Suprapubic skin (tissue), 4 donors: ENCODE measurements around the gene STX16. TPM values are rescaled to one million over a fixed set of nuclear protein-coding genes. Genes with fewer than 3 reads are reported as not detected.

Experiments used
- DNase-seq, 2 donors: peaks; one replicate each; pipeline ENCODE4 v3.0.0-alpha.2; 2019; ENCODE audit warnings: low spot score in 2 of 2
- H3K27ac ChIP-seq: fragments of 200-600 bp; sonication (generic); one replicate; pipeline ENCODE4 v1.5.1; 2019
- H3K27me3 ChIP-seq: fragments of 200-600 bp; sonication (generic); one replicate; pipeline ENCODE4 v1.5.1; 2019
- H3K36me3 ChIP-seq: fragments of 200-600 bp; sonication (generic); one replicate; pipeline ENCODE4 v1.5.1; 2019
- H3K4me1 ChIP-seq: fragments of 200-600 bp; sonication (generic); one replicate; pipeline ENCODE4 v1.5.1; 2019
- H3K4me3 ChIP-seq: fragments of 200-600 bp; sonication (generic); one replicate; pipeline ENCODE4 v1.5.1; 2019; ENCODE audit warnings: mild to moderate bottlenecking
- H3K9me3 ChIP-seq: fragments of 200-600 bp; sonication (generic); one replicate; pipeline ENCODE4 v1.5.1; 2019
- CTCF ChIP-seq, 2 donors: fragments of 200-600 bp in 1 of 2; fragments of 450-650 bp in 1 of 2; sonication (generic) in 1 of 2; IDR thresholded peaks; one replicate each; pipeline ENCODE4 v1.5.1; 2016 to 2019; ENCODE audit warnings: antibody characterized with exemption in 2 of 2, mild to moderate bottlenecking in 1 of 2, moderate library complexity in 1 of 2
- EP300 ChIP-seq: sonication (generic); formaldehyde crosslinking; IDR thresholded peaks from one replicate; pipeline ENCODE4 v1.6.1; 2017; ENCODE audit warnings: antibody characterized with exemption
- POLR2A ChIP-seq, 2 donors: fragments of 450-650 bp; IDR thresholded peaks; one replicate each; pipeline ENCODE4 v1.6.1; 2017; ENCODE audit warnings: antibody characterized with exemption in 2 of 2, mild to moderate bottlenecking in 2 of 2, moderate library complexity in 2 of 2
- POLR2AphosphoS5 ChIP-seq, 3 donors: sonication (generic); formaldehyde crosslinking; IDR thresholded peaks; one replicate each; pipeline ENCODE4 v1.6.1; 2017; ENCODE audit warnings: antibody characterized with exemption in 3 of 3
- WGBS: methylation state at CpG from one replicate; pipeline ENCODE4 v1.1.5; 2018; 5-methylcytosine and 5-hydroxymethylcytosine counted together
- total RNA-seq, 4 donors: library from RNA; depleted of rRNA; stranded (reverse); fragments of >200 nt; gene quantifications; one replicate each; pipeline ENCODE4 v1.1.0, GENCODE V29; 2016

The STX16 gene
- total RNA-seq, 4 donors from 2014 or later: 35.6 to 138 (median 50.9) TPM

- no peaks in the 10 kb centered on the region for H3K9me3 ChIP-seq
- no peak overlapping the region for H3K27ac ChIP-seq
- H3K4me1 ChIP-seq: peaks cover 53% of the 10 kb centered on the region
- no peaks in the 10 kb centered on the region for H3K27me3 ChIP-seq
- no peak overlapping the region for H3K4me3 ChIP-seq
- WGBS: 42% methylated on average over 4 of the region's 4 CpGs
- no peak for DNase-seq
- TF ChIP-seq CTCF (IDR thresholded peaks at IDR 0.05) (no peak), POLR2AphosphoS5 (IDR thresholded peaks at IDR 0.05) (no peak), EP300 (no peak)
- peaks cover 15% of the 10 kb centered on the region for H3K36me3 ChIP-seq
Observed at GRCh38 chr20:58657986-58658385, 6.9 kb downstream of the STX16 start.

GRCh38 chr20:58658760-58659159, 7.7 kb downstream of the STX16 start:
- peaks cover 47% of the 10 kb centered on the region for H3K4me1 ChIP-seq
- no peak for DNase-seq
- no peak for TF ChIP-seq CTCF (IDR thresholded peaks at IDR 0.05)
- TF ChIP-seq POLR2A (IDR thresholded peaks at IDR 0.05): no peak
- no peak for TF ChIP-seq POLR2AphosphoS5 (IDR thresholded peaks at IDR 0.05)
- no peak for TF ChIP-seq EP300
- H3K27ac ChIP-seq: no peak overlapping the region
- H3K9me3 ChIP-seq: no peaks in the 10 kb centered on the region
- H3K36me3 ChIP-seq: peaks cover 20% of the 10 kb centered on the region
- H3K27me3 ChIP-seq: no peaks in the 10 kb centered on the region
- H3K4me3 ChIP-seq: no peak overlapping the region
- WGBS: 78% methylated on average over 4 of the region's 4 CpGs

GRCh38 chr20:58659841-58660240, 8.8 kb downstream of the STX16 start:
- no peaks in the 10 kb centered on the region for H3K9me3 ChIP-seq
- WGBS: 55% methylated on average over 3 of the region's 3 CpGs
- TF ChIP-seq POLR2AphosphoS5 (IDR thresholded peaks at IDR 0.05): no peak
- no peak for TF ChIP-seq POLR2A (IDR thresholded peaks at IDR 0.05)
- no peak for TF ChIP-seq EP300
- TF ChIP-seq CTCF (IDR thresholded peaks at IDR 0.05): no peak
- no peaks in the 10 kb centered on the region for H3K27me3 ChIP-seq
- H3K27ac ChIP-seq: no peak overlapping the region
- H3K4me3 ChIP-seq: no peak overlapping the region
- no peak for DNase-seq
- peaks cover 39% of the 10 kb centered on the region for H3K4me1 ChIP-seq
- peaks cover 22% of the 10 kb centered on the region for H3K36me3 ChIP-seq

- Histone ChIP-seq H3K27ac (no peak overlapping the region), H3K9me3 (no peaks in the 10 kb centered on the region), H3K36me3 (peaks cover 22% of the 10 kb centered on the region), H3K27me3 (no peaks in the 10 kb centered on the region), H3K4me1 (peaks cover 28% of the 10 kb centered on the region), H3K4me3 (no peak overlapping the region)
- TF ChIP-seq CTCF (IDR thresholded peaks at IDR 0.05): no peak
- TF ChIP-seq EP300: no peak
- no peak for TF ChIP-seq POLR2A (IDR thresholded peaks at IDR 0.05)
- no peak for TF ChIP-seq POLR2AphosphoS5 (IDR thresholded peaks at IDR 0.05)
- no peak for DNase-seq
- WGBS: 68% methylated on average over 14 of the region's 14 CpGs
Observed at GRCh38 chr20:58660855-58661597, 9.9 kb downstream of the STX16 start.

- 80% methylated on average over 12 of the region's 12 CpGs for WGBS
- Histone ChIP-seq H3K27me3 (no peaks in the 10 kb centered on the region), H3K4me1 (peaks cover 22% of the 10 kb centered on the region), H3K27ac (peak overlapping the region; percentile 28), H3K9me3 (no peaks in the 10 kb centered on the region), H3K4me3 (no peak overlapping the region), H3K36me3 (peaks cover 22% of the 10 kb centered on the region)
- no peak for TF ChIP-seq EP300
- TF ChIP-seq CTCF (IDR thresholded peaks at IDR 0.05): no peak
- no peak for TF ChIP-seq POLR2AphosphoS5 (IDR thresholded peaks at IDR 0.05)
- TF ChIP-seq POLR2A (IDR thresholded peaks at IDR 0.05): no peak
- no peak for DNase-seq
Observed at GRCh38 chr20:58661598-58662473, 10.8 kb downstream of the STX16 start.
